CD4-positive, CD25-positive, alpha-beta regulatory T cell (primary cell): Measurements from ENCODE around the gene SLFN14. TPM values are rescaled to one million over a fixed set of nuclear protein-coding genes. Genes with fewer than 3 reads are reported as not detected.

Source experiments
- ATAC-seq, 2 donors: fragments of 150-1000 bp; cut with Tn5 transposase; one replicate each; pipeline ENCODE4 v1.10.0; 2021; ENCODE audit warnings: low read depth in 2 of 2, moderate number of reproducible peaks in 2 of 2, moderate library complexity in 1 of 2
- DNase-seq, 3 donors: peaks; one replicate each; pipeline versions ENCODE4 v3.0.0 to v3.0.0-alpha.2; 2012 to 2022; ENCODE audit warnings: mixed read lengths in 1 of 3
- H3K27ac ChIP-seq: one replicate; pipeline ENCODE4 v1.7.0; 2013; ENCODE audit warnings: mild to moderate bottlenecking, low read length; ENCODE audit not compliant: insufficient read depth, poor library complexity, severe bottlenecking
- H3K27me3 ChIP-seq: one replicate; pipeline ENCODE4 v1.7.0; 2013; ENCODE audit warnings: low read length; ENCODE audit not compliant: control insufficient read depth, insufficient read depth
- H3K36me3 ChIP-seq: one replicate; pipeline ENCODE4 v1.7.0; 2013; ENCODE audit warnings: mild to moderate bottlenecking, low read length, moderate library complexity; ENCODE audit not compliant: control insufficient read depth, insufficient read depth
- H3K4me1 ChIP-seq: 2 replicates; pipeline ENCODE4 v1.7.0; 2013; ENCODE audit warnings: mild to moderate bottlenecking, low read length; ENCODE audit not compliant: insufficient read depth, control insufficient read depth, poor library complexity, severe bottlenecking
- H3K4me3 ChIP-seq: one replicate; pipeline ENCODE4 v1.7.0; 2013; ENCODE audit warnings: low read depth, mild to moderate bottlenecking, low read length, moderate library complexity
- H3K9me3 ChIP-seq, 2 experiments: 1 replicate in 1 of 2; 2 replicates in 1 of 2; pipeline ENCODE4 v1.7.0; 2013; ENCODE audit warnings: low read length in 2 of 2, mild to moderate bottlenecking in 1 of 2, moderate library complexity in 1 of 2; ENCODE audit not compliant: control insufficient read depth in 2 of 2
- H3K27ac Mint-ChIP-seq, 3 donors: one replicate each; pipeline ENCODE4 v1.8.0; 2020 to 2022; ENCODE audit warnings: mild to moderate bottlenecking in 3 of 3, mixed read lengths in 3 of 3, moderate library complexity in 2 of 3
- H3K27me3 Mint-ChIP-seq: one replicate; pipeline ENCODE4 v1.8.0; 2022; ENCODE audit warnings: mild to moderate bottlenecking, mixed read lengths
- H3K36me3 Mint-ChIP-seq: one replicate; pipeline ENCODE4 v1.8.0; 2020; ENCODE audit warnings: mixed read lengths
- H3K4me1 Mint-ChIP-seq, 4 donors: one replicate each; pipeline ENCODE4 v1.8.0; 2020 to 2022; ENCODE audit warnings: mixed read lengths in 4 of 4, mild to moderate bottlenecking in 1 of 4
- H3K4me3 Mint-ChIP-seq, 4 donors: one replicate each; pipeline ENCODE4 v1.8.0; 2020 to 2022; ENCODE audit warnings: mild to moderate bottlenecking in 4 of 4, mixed read lengths in 4 of 4, moderate library complexity in 3 of 4
- H3K9me3 Mint-ChIP-seq, 7 donors: one replicate each; pipeline ENCODE4 v1.8.0; 2020 to 2022; ENCODE audit warnings: mixed read lengths in 7 of 7, mild to moderate bottlenecking in 3 of 7, moderate library complexity in 2 of 7
- polyA plus RNA-seq, 4 donors: library from polyadenylated mRNA; unstranded; fragments of 300-500 nt; fragmentation: Illumina TruSeq; gene quantifications; one replicate each; pipeline ENCODE4 v1.2.3, GENCODE V29; 2021
- total RNA-seq: library from RNA; stranded (reverse); gene quantifications from one replicate; pipeline ENCODE4 v1.2.3, GENCODE V29; 2022

The SLFN14 gene
- total and polyA plus RNA-seq, 5 donors from 2014 or later: 0.17 to 0.57 TPM; not detected in 3

- no peak overlapping the region for H3K27ac Mint-ChIP-seq
- Histone ChIP-seq H3K36me3 (no peaks in the 10 kb centered on the region), H3K27ac (no peak overlapping the region), H3K27me3 (no peaks in the 10 kb centered on the region), H3K9me3 (no peaks in the 10 kb centered on the region), H3K4me1 (peaks cover 20% of the 10 kb centered on the region), H3K4me3 (no peak overlapping the region)
- ATAC-seq: no peak
- no peak overlapping the region for H3K4me3 Mint-ChIP-seq
- H3K4me1 Mint-ChIP-seq: peaks cover 14 to 23% (median 19%) of the 10 kb centered on the region in 4 donors
- DNase-seq: no peak
- H3K9me3 Mint-ChIP-seq: peaks cover 0 to 2% (median 0%) of the 10 kb centered on the region in 7 donors
- no peaks in the 10 kb centered on the region for H3K36me3 Mint-ChIP-seq
- H3K27me3 Mint-ChIP-seq: no peaks in the 10 kb centered on the region
These were observed 15.5 kb downstream of the SLFN14 start for GRCh38 chr17:35545150-35545549.

- H3K4me1 ChIP-seq: peaks cover 33% of the 10 kb centered on the region
- no peaks in the 10 kb centered on the region for H3K36me3 ChIP-seq
- H3K4me3 Mint-ChIP-seq: peak overlapping the region in 1 of 4 donors; percentile 5
- no peak for ATAC-seq
- H3K27me3 Mint-ChIP-seq: no peaks in the 10 kb centered on the region
- H3K4me1 Mint-ChIP-seq: peaks cover 25 to 36% (median 29%) of the 10 kb centered on the region in 4 donors
- H3K9me3 Mint-ChIP-seq: peaks cover 0 to 2% (median 0%) of the 10 kb centered on the region in 7 donors
- DNase-seq: no peak
- H3K27me3 ChIP-seq: no peaks in the 10 kb centered on the region
- no peaks in the 10 kb centered on the region for H3K36me3 Mint-ChIP-seq
- peak overlapping the region in 1 of 3 donors; percentile 44 for H3K27ac Mint-ChIP-seq
- H3K9me3 ChIP-seq: no peaks in the 10 kb centered on the region
- H3K27ac ChIP-seq: no peak overlapping the region
- H3K4me3 ChIP-seq: no peak overlapping the region
These were observed 16.8 kb downstream of the SLFN14 start for GRCh38 chr17:35543856-35544255.

GRCh38 chr17:35542990-35543389 lies 17.6 kb downstream of the SLFN14 start:
- peaks cover 31 to 45% (median 37%) of the 10 kb centered on the region in 4 donors for H3K4me1 Mint-ChIP-seq

DNA sequence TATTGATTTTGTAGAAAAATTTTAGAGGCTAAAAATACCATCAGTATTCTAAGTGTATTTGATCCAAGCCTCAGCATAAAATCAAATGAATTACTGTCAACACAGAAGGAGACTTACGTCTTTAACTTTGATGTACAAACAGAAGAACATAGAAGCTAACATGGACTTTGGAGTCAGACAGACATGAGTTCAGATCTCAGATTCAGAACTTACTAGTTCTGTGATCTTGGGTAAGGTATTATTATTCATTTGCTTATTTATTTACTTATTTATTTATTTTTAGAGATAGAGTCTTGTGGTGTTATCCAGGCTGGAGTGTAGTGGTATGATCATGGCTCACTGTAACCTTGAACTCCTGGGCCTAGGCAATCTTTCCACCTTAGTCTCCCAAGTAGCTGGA lies 19.2 kb downstream of the SLFN14 start:
- H3K9me3 Mint-ChIP-seq: no peaks in the 10 kb centered on the region
- DNase-seq (no peak), ATAC-seq (no peak)
- no peaks in the 10 kb centered on the region for H3K9me3 ChIP-seq
- H3K27me3 Mint-ChIP-seq: no peaks in the 10 kb centered on the region
- H3K36me3 Mint-ChIP-seq: no peaks in the 10 kb centered on the region
- no peaks in the 10 kb centered on the region for H3K27me3 ChIP-seq
- H3K27ac Mint-ChIP-seq: peak overlapping the region; percentile 87 to 99 (median 94)
- peaks cover 33 to 50% (median 41%) of the 10 kb centered on the region in 4 donors for H3K4me1 Mint-ChIP-seq
- peak overlapping the region; percentile 97 for H3K4me3 ChIP-seq
- peak overlapping the region; percentile 89 to 96 (median 95) for H3K4me3 Mint-ChIP-seq
- peaks cover 52% of the 10 kb centered on the region for H3K4me1 ChIP-seq
- peak overlapping the region; percentile 86 for H3K27ac ChIP-seq
- no peaks in the 10 kb centered on the region for H3K36me3 ChIP-seq

More at GRCh38 chr17:35542990-35543389, 17.6 kb downstream of the SLFN14 start:
- H3K27ac ChIP-seq: no peak overlapping the region
- DNase-seq: no peak
- peaks cover 41% of the 10 kb centered on the region for H3K4me1 ChIP-seq
- no peaks in the 10 kb centered on the region for H3K9me3 ChIP-seq
- no peak for ATAC-seq
- Mint-ChIP-seq H3K27me3 (no peaks in the 10 kb centered on the region), H3K9me3 (peaks cover 0 to 2% (median 0%) of the 10 kb centered on the region in 7 donors), H3K36me3 (no peaks in the 10 kb centered on the region), H3K4me3 (peak overlapping the region in 1 of 4 donors; percentile 37), H3K27ac (peak overlapping the region in 1 of 3 donors; percentile 9)
- no peaks in the 10 kb centered on the region for H3K27me3 ChIP-seq
- no peak overlapping the region for H3K4me3 ChIP-seq
- H3K36me3 ChIP-seq: no peaks in the 10 kb centered on the region

GRCh38 chr17:35540589-35541404 lies 19.8 kb downstream of the SLFN14 start:
- ATAC-seq: peak; percentile 25 to 44
- no peaks in the 10 kb centered on the region for H3K9me3 Mint-ChIP-seq

DNA sequence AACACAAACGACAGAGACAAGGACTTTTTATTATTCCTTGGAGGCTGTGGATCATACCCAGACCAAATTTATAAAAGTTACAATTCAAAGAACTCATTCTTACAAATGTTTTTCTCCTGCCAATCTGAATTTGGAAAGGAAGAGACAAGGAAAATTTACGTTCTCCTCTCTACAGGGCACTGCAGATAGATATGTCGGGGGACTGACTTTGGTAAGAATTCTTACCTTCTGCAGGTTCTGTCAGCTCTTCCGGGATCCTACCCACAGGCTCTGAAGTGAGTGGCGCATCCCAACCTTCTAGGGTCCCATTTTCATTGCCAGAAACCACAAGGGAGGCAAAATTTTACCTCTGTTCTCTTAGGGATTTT lies 21.0 kb downstream of the SLFN14 start:
- ATAC-seq (no peak), DNase-seq (no peak)
- Histone ChIP-seq H3K27me3 (no peaks in the 10 kb centered on the region), H3K4me1 (peaks cover 70% of the 10 kb centered on the region), H3K27ac (peak overlapping the region; percentile 86), H3K36me3 (no peaks in the 10 kb centered on the region), H3K4me3 (peak overlapping the region; percentile 97), H3K9me3 (no peaks in the 10 kb centered on the region)
- peak overlapping the region; percentile 83 to 98 (median 92) for H3K4me3 Mint-ChIP-seq
- peaks cover 29 to 60% (median 45%) of the 10 kb centered on the region in 4 donors for H3K4me1 Mint-ChIP-seq
- no peaks in the 10 kb centered on the region for H3K27me3 Mint-ChIP-seq
- H3K36me3 Mint-ChIP-seq: peaks cover 7% of the 10 kb centered on the region
- peak overlapping the region; percentile 87 to 99 (median 94) for H3K27ac Mint-ChIP-seq
- no peaks in the 10 kb centered on the region for H3K9me3 Mint-ChIP-seq

More at GRCh38 chr17:35540589-35541404, 19.8 kb downstream of the SLFN14 start:
- no peaks in the 10 kb centered on the region for H3K27me3 ChIP-seq
- Mint-ChIP-seq H3K36me3 (peaks cover 4% of the 10 kb centered on the region), H3K4me3 (peak overlapping the region; percentile 89 to 96 (median 95)), H3K27ac (peak overlapping the region; percentile 87 to 99 (median 94)), H3K4me1 (peaks cover 34 to 54% (median 44%) of the 10 kb centered on the region in 4 donors), H3K27me3 (no peaks in the 10 kb centered on the region)
- H3K4me1 ChIP-seq: peaks cover 59% of the 10 kb centered on the region
- no peaks in the 10 kb centered on the region for H3K9me3 ChIP-seq
- peak in 2 of 3 donors; percentile 55 to 81 for DNase-seq
- no peaks in the 10 kb centered on the region for H3K36me3 ChIP-seq
- peak overlapping the region; percentile 97 for H3K4me3 ChIP-seq
- peak overlapping the region; percentile 86 for H3K27ac ChIP-seq

DNA sequence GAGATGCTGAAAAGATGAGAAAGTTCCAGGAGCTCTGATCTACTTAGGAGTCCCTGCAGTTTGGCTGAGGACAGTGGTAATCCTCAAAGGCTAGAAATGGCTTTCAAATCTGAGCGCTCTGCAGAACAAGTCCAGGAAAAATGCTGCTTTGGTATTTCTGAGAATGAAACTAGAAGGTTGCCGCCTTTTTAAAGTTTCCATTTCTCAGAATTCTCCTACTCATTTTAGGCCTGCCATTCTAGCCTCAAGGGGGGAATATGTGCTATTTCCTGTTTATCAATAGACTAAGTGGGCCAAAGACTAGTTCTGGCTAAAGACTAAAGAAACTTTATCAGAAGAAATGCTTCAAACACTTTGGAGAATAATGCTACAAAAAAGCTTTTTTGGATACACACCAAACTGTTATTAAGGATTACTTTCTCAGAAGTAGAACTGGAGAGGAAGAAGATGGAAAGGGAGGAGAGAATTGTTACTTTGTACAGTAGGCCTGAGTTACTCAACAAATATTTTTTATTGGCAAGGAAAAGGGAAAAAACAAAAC lies 22.9 kb downstream of the SLFN14 start, which contains the start of gene SLFN12L:
Gene SLFN12L, minus strand, starts transcription at position 78 of the 541 bp plus-strand sequence. CDS start 15,314 bp downstream, outside the sequence.
- ATAC-seq: peak; percentile 69 to 71
- no peaks in the 10 kb centered on the region for H3K9me3 ChIP-seq
- Mint-ChIP-seq H3K36me3 (peaks cover 15% of the 10 kb centered on the region), H3K27ac (peak within 1 kb of the TSS; percentile 87 to 100 (median 94)), H3K4me3 (peak within 1 kb of the TSS; percentile 89 to 98 (median 94)), H3K4me1 (peaks cover 31 to 67% (median 48%) of the 10 kb centered on the region in 4 donors), H3K27me3 (no peaks in the 10 kb centered on the region), H3K9me3 (no peaks in the 10 kb centered on the region)
- no peaks in the 10 kb centered on the region for H3K36me3 ChIP-seq
- H3K27ac ChIP-seq: peak within 1 kb of the TSS; percentile 86
- DNase-seq: peak in 2 of 3 donors; percentile 34 to 95
- H3K4me1 ChIP-seq: peaks cover 85% of the 10 kb centered on the region
- no peaks in the 10 kb centered on the region for H3K27me3 ChIP-seq
- peak within 1 kb of the TSS; percentile 97 for H3K4me3 ChIP-seq
